Measurements from ENCODE around the gene ZGLP1. TPM values are rescaled to one million over a fixed set of nuclear protein-coding genes. Genes with fewer than 3 reads are reported as not detected.
"Not testable (repeated sequence)": the region's sequence is repeated elsewhere in the genome, so short reads cannot be mapped to it uniquely, and the experiment has no call there.

The ZGLP1 gene
- total RNA-seq, 1 experiment from 2014 or later, result 1.8 TPM

DNA sequence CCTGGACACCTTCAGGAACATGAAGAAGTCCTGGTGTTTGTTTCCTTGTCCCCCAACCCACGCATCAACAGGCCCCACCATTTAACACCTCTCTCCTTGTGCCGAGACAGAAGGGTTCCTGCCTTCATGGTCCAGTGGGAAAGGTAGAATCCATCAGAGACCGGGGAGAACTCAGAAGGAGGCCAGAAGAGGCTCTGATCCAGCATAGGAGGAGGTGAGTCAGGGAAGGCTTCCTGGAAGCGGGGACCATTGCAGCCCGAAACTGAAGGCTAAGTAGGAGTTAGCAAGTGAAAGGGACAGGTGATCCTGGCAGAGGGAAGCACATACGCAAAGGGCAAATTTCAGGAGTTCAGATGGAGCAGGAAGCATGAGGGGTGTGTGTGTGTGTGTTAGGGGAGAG is 29.3 kb upstream of the ZGLP1 start:
- no peaks in the 10 kb centered on the region for H3K9me3 ChIP-seq (ENCODE audit: low read length)
- no peaks in the 10 kb centered on the region for H4K20me1 ChIP-seq (ENCODE audit: low read length)
- no TSS peak for BruUV-seq (replicated peaks)
- H3K79me2 ChIP-seq (ENCODE audit: low read length), result peaks cover 4% of the 10 kb centered on the region
- ATAC-seq (no peak), DNase-seq (no peak)
- no peak overlapping the region for H2AFZ ChIP-seq (ENCODE audit: low read length)
- no peak overlapping the region for H3K9ac ChIP-seq (ENCODE audit: low read length)
- ChIA-PET CTCF (interaction anchor here (0.7 kb wide), 1 partner anchor 50 kb away, joined by 12 read pairs; no protein-coding TSS in a partner anchor), POLR2A (ENCODE audit: unreplicated experiment) (no interaction called here)
- intact Hi-C loops (cut with micrococcal nuclease), result loop anchor here (10.0 kb wide), 1 partner anchor 46 kb away; the partner anchor contains the start of gene TYK2
- H3K9me2 ChIP-seq (replicated peaks; ENCODE audit: low read length), result no peaks in the 10 kb centered on the region
- H3K4me1 ChIP-seq (ENCODE audit: insufficient read depth, low read length), result peaks cover 10% of the 10 kb centered on the region; the same call in 1 of the 2 replicates
- no peak overlapping the region for H3K4me3 ChIP-seq (ENCODE audit: low read length)
- no peaks in the 10 kb centered on the region for H3F3A ChIP-seq (ENCODE audit: low read length, unreplicated experiment)
- H3K27ac ChIP-seq (ENCODE audit: low read length), result no peak overlapping the region
- no peak overlapping the region for H3K4me2 ChIP-seq (ENCODE audit: low read length)
- TF ChIP-seq EZH2 (IDR thresholded peaks at IDR 0.05; ENCODE audit: low read length, unreplicated experiment) (no peak), EZH2phosphoT487 (IDR thresholded peaks at IDR 0.05; ENCODE audit: borderline replicate concordance, low read length) (no peak), CTCF (conservative IDR thresholded peaks at IDR 0.05; ENCODE audit: low read depth, low read length) (no peak)
- H3K27me3 ChIP-seq (ENCODE audit: low read length), result no peaks in the 10 kb centered on the region
- no peaks in the 10 kb centered on the region for H3K36me3 ChIP-seq (ENCODE audit: low read depth, low read length)

- H3K9me3 ChIP-seq (ENCODE audit: low read length); H3K27me3 ChIP-seq (ENCODE audit: low read length); DNase-seq; POLR2A ChIA-PET (ENCODE audit: unreplicated experiment); ATAC-seq; H3K9ac ChIP-seq (ENCODE audit: low read length); H3K4me2 ChIP-seq (ENCODE audit: low read length); CTCF ChIA-PET; H3K36me3 ChIP-seq (ENCODE audit: low read depth, low read length); H4K20me1 ChIP-seq (ENCODE audit: low read length); H3K27ac ChIP-seq (ENCODE audit: low read length); H3F3A ChIP-seq (ENCODE audit: low read length, unreplicated experiment); BruUV-seq (replicated peaks); H3K4me3 ChIP-seq (ENCODE audit: low read length); H3K9me2 ChIP-seq (replicated peaks; ENCODE audit: low read length); H2AFZ ChIP-seq (ENCODE audit: low read length): not testable (repeated sequence)
- Histone ChIP-seq H3K79me2 (ENCODE audit: low read length) (peaks cover 24% of the 10 kb centered on the region), H3K4me1 (ENCODE audit: insufficient read depth, low read length) (peaks cover 20% of the 10 kb centered on the region)
- intact Hi-C loops (cut with micrococcal nuclease), result loop anchor here (10.0 kb wide), 1 partner anchor 48 kb away; the partner anchor contains the start of gene TYK2
Observed at GRCh38 chr19:10336725-10337124, 27.1 kb upstream of the ZGLP1 start.

- H3K4me2 ChIP-seq (ENCODE audit: low read length), result peak overlapping the region; percentile 96
- no peak overlapping the region for H3K27ac ChIP-seq (ENCODE audit: low read length)
- ATAC-seq, result no peak
- H3K4me1 ChIP-seq (ENCODE audit: insufficient read depth, low read length), result peaks cover 22% of the 10 kb centered on the region
- H2AFZ ChIP-seq (ENCODE audit: low read length), result peak overlapping the region; percentile 82
- BruUV-seq (replicated peaks), result no TSS peak
- no peak for TF ChIP-seq EZH2phosphoT487 (IDR thresholded peaks at IDR 0.05; ENCODE audit: borderline replicate concordance, low read length)
- TF ChIP-seq EZH2 (IDR thresholded peaks at IDR 0.05; ENCODE audit: low read length, unreplicated experiment), result no peak
- TF ChIP-seq CTCF (conservative IDR thresholded peaks at IDR 0.05; ENCODE audit: low read depth, low read length), result no peak
- H3F3A ChIP-seq (ENCODE audit: low read length, unreplicated experiment), result no peaks in the 10 kb centered on the region
- peak overlapping the region; percentile 84 for H3K4me3 ChIP-seq (ENCODE audit: low read length)
- intact Hi-C loops (cut with micrococcal nuclease), result loop anchor here (1.0 to 10.0 kb wide), 2 partner anchors 49 to 66 kb away; partner anchors contain the start of gene TYK2
- H3K9ac ChIP-seq (ENCODE audit: low read length), result peak overlapping the region; percentile 20; the same call in 1 of the 2 replicates
- no peak for DNase-seq
- no peaks in the 10 kb centered on the region for H3K9me3 ChIP-seq (ENCODE audit: low read length)
- peaks cover 1% of the 10 kb centered on the region; the same call in 1 of the 2 replicates for H3K36me3 ChIP-seq (ENCODE audit: low read depth, low read length)
- H4K20me1 ChIP-seq (ENCODE audit: low read length), result peaks cover 9% of the 10 kb centered on the region
- H3K9me2 ChIP-seq (replicated peaks; ENCODE audit: low read length), result no peaks in the 10 kb centered on the region
- ChIA-PET POLR2A (ENCODE audit: unreplicated experiment) (no interaction called here), CTCF (no interaction called here)
- H3K27me3 ChIP-seq (ENCODE audit: low read length), result no peaks in the 10 kb centered on the region
- peaks cover 34% of the 10 kb centered on the region for H3K79me2 ChIP-seq (ENCODE audit: low read length)
Observed at GRCh38 chr19:10335352-10335985, 25.9 kb upstream of the ZGLP1 start.

All from PC-3 (cell line).